ENCODE measurements around the gene SPEF2. TPM values are rescaled to one million over a fixed set of nuclear protein-coding genes. Genes with fewer than 3 reads are reported as not detected.

SPEF2 gene
- total RNA-seq, 1 donor from 2014 or later, result 3.4 TPM

DNA sequence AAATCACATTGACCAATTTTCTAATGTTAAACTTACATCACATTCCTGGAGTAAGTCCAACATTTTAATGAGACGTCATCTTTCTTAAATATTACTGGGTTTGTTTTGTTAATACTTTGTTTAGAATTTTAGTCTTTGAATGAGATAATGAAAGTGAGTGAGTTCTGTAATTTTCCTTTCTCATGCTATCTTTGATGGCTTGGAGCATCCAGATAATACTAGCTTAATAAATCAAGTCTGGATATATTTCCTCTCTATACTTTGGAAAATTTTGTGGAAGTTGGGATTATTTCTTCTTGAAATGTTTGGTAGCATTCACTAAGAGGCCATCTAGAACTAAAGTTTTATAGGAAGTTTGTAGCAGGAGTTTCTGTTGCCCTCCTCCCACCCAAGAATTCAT is 148.3 kb downstream of the SPEF2 start:
- Histone ChIP-seq H3K4me3 (ENCODE audit: insufficient read depth, low read depth, low read length) (no peak overlapping the region), H3K27me3 (ENCODE audit: insufficient read depth, low read length) (peaks cover 6% of the 10 kb centered on the region), H3K36me3 (ENCODE audit: insufficient read depth, low read length) (no peaks in the 10 kb centered on the region), H3K9ac (ENCODE audit: low read length) (no peak overlapping the region), H3K27ac (ENCODE audit: low read depth, low read length) (no peak overlapping the region), H2AFZ (ENCODE audit: low read depth, low read length) (no peak overlapping the region), H3K4me1 (ENCODE audit: insufficient read depth, low read length) (no peaks in the 10 kb centered on the region), H4K20me1 (ENCODE audit: insufficient read depth, low read length) (no peaks in the 10 kb centered on the region), H3K9me3 (ENCODE audit: insufficient read depth, low read depth, low read length) (no peaks in the 10 kb centered on the region), H3K79me2 (ENCODE audit: insufficient read depth, low read length) (no peaks in the 10 kb centered on the region), H3K4me2 (ENCODE audit: low read length) (no peak overlapping the region)
- FAIRE-seq, result no peak
- Mint-ChIP-seq H3K27me3 (ENCODE audit: low read depth, unreplicated experiment) (peaks cover 3% of the 10 kb centered on the region), H3K4me1 (ENCODE audit: low read depth, unreplicated experiment) (no peaks in the 10 kb centered on the region), H3K4me3 (ENCODE audit: unreplicated experiment) (no peak overlapping the region), H3K9me3 (ENCODE audit: unreplicated experiment) (no peaks in the 10 kb centered on the region), H3K36me3 (ENCODE audit: low read depth, unreplicated experiment) (no peaks in the 10 kb centered on the region), H3K27ac (ENCODE audit: unreplicated experiment) (no peak overlapping the region)
- TF ChIP-seq, protein P1, sequence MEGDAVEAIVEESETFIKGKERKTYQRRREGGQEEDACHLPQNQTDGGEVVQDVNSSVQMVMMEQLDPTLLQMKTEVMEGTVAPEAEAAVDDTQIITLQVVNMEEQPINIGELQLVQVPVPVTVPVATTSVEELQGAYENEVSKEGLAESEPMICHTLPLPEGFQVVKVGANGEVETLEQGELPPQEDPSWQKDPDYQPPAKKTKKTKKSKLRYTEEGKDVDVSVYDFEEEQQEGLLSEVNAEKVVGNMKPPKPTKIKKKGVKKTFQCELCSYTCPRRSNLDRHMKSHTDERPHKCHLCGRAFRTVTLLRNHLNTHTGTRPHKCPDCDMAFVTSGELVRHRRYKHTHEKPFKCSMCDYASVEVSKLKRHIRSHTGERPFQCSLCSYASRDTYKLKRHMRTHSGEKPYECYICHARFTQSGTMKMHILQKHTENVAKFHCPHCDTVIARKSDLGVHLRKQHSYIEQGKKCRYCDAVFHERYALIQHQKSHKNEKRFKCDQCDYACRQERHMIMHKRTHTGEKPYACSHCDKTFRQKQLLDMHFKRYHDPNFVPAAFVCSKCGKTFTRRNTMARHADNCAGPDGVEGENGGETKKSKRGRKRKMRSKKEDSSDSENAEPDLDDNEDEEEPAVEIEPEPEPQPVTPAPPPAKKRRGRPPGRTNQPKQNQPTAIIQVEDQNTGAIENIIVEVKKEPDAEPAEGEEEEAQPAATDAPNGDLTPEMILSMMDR (IDR thresholded peaks at IDR 0.05; ENCODE audit: insufficient read depth, low read depth, low read length), result no peak
- TF ChIP-seq EZH2 (IDR thresholded peaks at IDR 0.05; ENCODE audit: insufficient read depth, low read length), result no peak
- no peak for DNase-seq (ENCODE audit: low read depth)

DNA sequence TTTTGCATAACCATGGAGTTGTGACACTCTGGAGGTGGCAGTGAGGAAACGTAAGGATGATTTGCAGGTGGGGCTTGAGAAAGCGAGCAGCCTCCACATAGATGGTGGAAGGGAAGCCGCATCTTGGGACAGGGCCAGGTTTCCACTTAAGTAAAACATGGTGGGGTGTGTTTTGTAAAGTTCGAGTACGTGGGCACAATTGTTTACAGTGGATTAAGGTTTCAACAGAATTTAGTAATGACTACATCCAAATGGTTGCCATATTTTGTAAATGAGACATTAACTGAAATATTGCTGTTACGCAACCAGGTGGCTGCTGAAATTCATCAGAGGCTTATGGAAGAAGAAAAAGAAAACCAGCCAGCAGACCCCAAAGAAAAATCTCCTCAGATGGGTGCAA is 153.6 kb downstream of the SPEF2 start:
- no peak overlapping the region for H3K4me3 ChIP-seq (ENCODE audit: insufficient read depth, low read depth, low read length)
- H2AFZ ChIP-seq (ENCODE audit: low read depth, low read length), result no peak overlapping the region
- no peaks in the 10 kb centered on the region for H3K9me3 ChIP-seq (ENCODE audit: insufficient read depth, low read depth, low read length)
- H3K36me3 Mint-ChIP-seq (ENCODE audit: low read depth, unreplicated experiment), result no peaks in the 10 kb centered on the region
- no peak overlapping the region for H3K4me2 ChIP-seq (ENCODE audit: low read length)
- peaks cover 9% of the 10 kb centered on the region for H3K4me1 Mint-ChIP-seq (ENCODE audit: low read depth, unreplicated experiment)
- H3K9ac ChIP-seq (ENCODE audit: low read length), result no peak overlapping the region
- peaks cover 6% of the 10 kb centered on the region for H3K9me3 Mint-ChIP-seq (ENCODE audit: unreplicated experiment)
- no peaks in the 10 kb centered on the region for H3K4me1 ChIP-seq (ENCODE audit: insufficient read depth, low read length)
- peak; percentile 82 for DNase-seq (ENCODE audit: low read depth)
- H3K27me3 Mint-ChIP-seq (ENCODE audit: low read depth, unreplicated experiment), result no peaks in the 10 kb centered on the region
- H3K27ac ChIP-seq (ENCODE audit: low read depth, low read length), result no peak overlapping the region
- H3K79me2 ChIP-seq (ENCODE audit: insufficient read depth, low read length), result no peaks in the 10 kb centered on the region
- TF ChIP-seq EZH2 (IDR thresholded peaks at IDR 0.05; ENCODE audit: insufficient read depth, low read length), result no peak
- TF ChIP-seq, protein P1 (IDR thresholded peaks at IDR 0.05; ENCODE audit: insufficient read depth, low read depth, low read length), result no peak
- no peak overlapping the region for H3K27ac Mint-ChIP-seq (ENCODE audit: unreplicated experiment)
- H3K36me3 ChIP-seq (ENCODE audit: insufficient read depth, low read length), result no peaks in the 10 kb centered on the region
- H3K27me3 ChIP-seq (ENCODE audit: insufficient read depth, low read length), result peaks cover 6% of the 10 kb centered on the region
- no peak overlapping the region for H3K4me3 Mint-ChIP-seq (ENCODE audit: unreplicated experiment)
- peak; percentile 5 for FAIRE-seq
- H4K20me1 ChIP-seq (ENCODE audit: insufficient read depth, low read length), result no peaks in the 10 kb centered on the region

DNA sequence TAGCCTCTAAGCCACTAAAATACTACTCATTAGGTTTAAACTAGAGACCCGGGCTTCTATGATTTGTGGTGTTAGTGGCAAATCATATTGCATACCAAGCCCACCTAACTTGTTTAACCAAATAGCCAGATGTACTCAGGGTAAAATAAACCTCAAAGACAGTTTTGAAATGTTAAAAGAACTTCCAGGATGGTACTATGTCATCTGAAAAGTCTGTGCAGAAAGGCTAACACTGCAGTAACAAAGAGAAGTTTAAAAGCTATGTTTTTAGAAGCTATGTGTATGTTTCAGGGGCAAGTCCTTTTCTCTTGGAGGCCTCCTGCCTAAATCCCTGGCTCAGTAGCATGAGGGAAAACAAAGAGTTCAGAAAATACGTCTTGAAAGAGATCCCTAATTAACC is 154.2 kb downstream of the SPEF2 start:
- DNase-seq (ENCODE audit: low read depth) (no peak), FAIRE-seq (no peak)
- H3K4me1 Mint-ChIP-seq (ENCODE audit: low read depth, unreplicated experiment), result peaks cover 11% of the 10 kb centered on the region
- no peaks in the 10 kb centered on the region for H3K4me1 ChIP-seq (ENCODE audit: insufficient read depth, low read length)
- H3K9me3 Mint-ChIP-seq (ENCODE audit: unreplicated experiment), result peaks cover 6% of the 10 kb centered on the region
- TF ChIP-seq, protein P1 (IDR thresholded peaks at IDR 0.05; ENCODE audit: insufficient read depth, low read depth, low read length), result no peak
- no peak for TF ChIP-seq EZH2 (IDR thresholded peaks at IDR 0.05; ENCODE audit: insufficient read depth, low read length)
- H3K27me3 ChIP-seq (ENCODE audit: insufficient read depth, low read length), result peaks cover 6% of the 10 kb centered on the region
- no peak overlapping the region for H2AFZ ChIP-seq (ENCODE audit: low read depth, low read length)
- no peaks in the 10 kb centered on the region for H4K20me1 ChIP-seq (ENCODE audit: insufficient read depth, low read length)
- no peak overlapping the region for H3K4me2 ChIP-seq (ENCODE audit: low read length)
- H3K27me3 Mint-ChIP-seq (ENCODE audit: low read depth, unreplicated experiment), result no peaks in the 10 kb centered on the region
- no peaks in the 10 kb centered on the region for H3K36me3 Mint-ChIP-seq (ENCODE audit: low read depth, unreplicated experiment)
- no peak overlapping the region for H3K27ac ChIP-seq (ENCODE audit: low read depth, low read length)
- no peaks in the 10 kb centered on the region for H3K36me3 ChIP-seq (ENCODE audit: insufficient read depth, low read length)
- no peak overlapping the region for H3K4me3 Mint-ChIP-seq (ENCODE audit: unreplicated experiment)
- no peak overlapping the region for H3K27ac Mint-ChIP-seq (ENCODE audit: unreplicated experiment)
- no peak overlapping the region for H3K9ac ChIP-seq (ENCODE audit: low read length)
- H3K4me3 ChIP-seq (ENCODE audit: insufficient read depth, low read depth, low read length), result no peak overlapping the region
- H3K9me3 ChIP-seq (ENCODE audit: insufficient read depth, low read depth, low read length), result no peaks in the 10 kb centered on the region
- no peaks in the 10 kb centered on the region for H3K79me2 ChIP-seq (ENCODE audit: insufficient read depth, low read length)

All from astrocyte (in vitro differentiated cells and primary cell).